ENCODE data around the gene GDE1.

Gene GDE1

DNA sequence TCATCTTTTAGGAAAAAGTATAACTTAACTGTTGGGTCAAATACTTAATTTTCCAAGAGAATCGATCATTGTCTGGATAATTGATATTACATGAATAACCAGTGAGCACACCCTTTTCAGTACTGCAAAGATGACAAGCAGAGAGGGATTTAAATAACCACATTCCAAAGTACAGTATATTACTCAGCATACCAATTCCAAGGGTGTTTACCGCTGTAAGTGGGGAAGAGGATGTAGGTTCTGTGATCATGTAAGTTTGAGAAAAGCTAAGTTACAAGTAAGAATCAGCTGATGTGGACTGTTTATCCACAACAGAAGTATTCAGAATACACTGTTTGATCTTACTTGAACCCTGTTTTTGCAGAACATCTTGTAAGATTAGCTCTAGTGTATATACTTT is 6.1 kb downstream of the GDE1 start:
- no peaks in the 10 kb centered on the region for H3K9me3 Mint-ChIP-seq
- peaks cover 42% of the 10 kb centered on the region for H3K36me3 Mint-ChIP-seq (ENCODE audit: low read depth)

DNA sequence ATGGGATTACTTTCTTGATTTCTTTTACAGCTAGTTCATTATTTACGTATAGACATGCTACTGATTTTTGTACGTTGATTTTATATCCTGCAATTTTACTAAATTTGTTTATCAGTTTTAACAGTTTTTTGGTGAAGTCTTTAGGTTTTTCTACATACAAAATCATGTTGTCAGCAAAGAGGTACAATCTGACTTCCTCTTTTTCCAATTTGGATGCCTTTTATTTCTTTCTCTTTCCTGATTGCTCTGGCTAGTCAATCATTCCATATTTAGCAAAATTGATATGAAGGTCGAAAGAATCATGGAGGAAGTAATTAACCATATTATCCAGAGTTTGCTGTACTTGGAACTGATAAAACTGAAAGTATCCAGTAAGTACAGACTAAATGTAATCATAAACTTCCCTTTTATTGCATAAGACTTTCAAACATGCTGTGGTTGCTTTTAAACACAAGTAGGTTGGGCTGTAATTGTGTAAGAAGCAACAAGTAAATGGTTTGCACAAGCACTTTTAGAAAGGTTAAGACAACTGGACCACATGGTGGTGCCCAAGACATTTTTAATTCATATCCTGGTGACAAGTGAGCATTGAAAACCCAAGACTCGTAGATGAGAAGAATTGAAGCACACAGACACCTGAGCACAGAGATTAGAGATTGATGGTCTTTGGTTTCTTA is 8.4 kb downstream of the GDE1 start:
- no peaks in the 10 kb centered on the region for H3K27me3 Mint-ChIP-seq
- H3K27ac Mint-ChIP-seq, result no peak overlapping the region
- H3K9me3 Mint-ChIP-seq, result no peaks in the 10 kb centered on the region
- H3K36me3 Mint-ChIP-seq (ENCODE audit: low read depth), result peaks cover 42% of the 10 kb centered on the region
- peaks cover 23% of the 10 kb centered on the region for H3K4me1 Mint-ChIP-seq
- no peak overlapping the region for H3K4me3 Mint-ChIP-seq
- ATAC-seq, result no peak
- no peak for DNase-seq

More for the DNA sequence above, 6.1 kb downstream of the GDE1 start:
- H3K27ac Mint-ChIP-seq, result no peak overlapping the region
- ATAC-seq, result no peak
- H3K4me3 Mint-ChIP-seq, result no peak overlapping the region
- no peaks in the 10 kb centered on the region for H3K27me3 Mint-ChIP-seq
- DNase-seq, result no peak
- H3K4me1 Mint-ChIP-seq, result peaks cover 35% of the 10 kb centered on the region

DNA sequence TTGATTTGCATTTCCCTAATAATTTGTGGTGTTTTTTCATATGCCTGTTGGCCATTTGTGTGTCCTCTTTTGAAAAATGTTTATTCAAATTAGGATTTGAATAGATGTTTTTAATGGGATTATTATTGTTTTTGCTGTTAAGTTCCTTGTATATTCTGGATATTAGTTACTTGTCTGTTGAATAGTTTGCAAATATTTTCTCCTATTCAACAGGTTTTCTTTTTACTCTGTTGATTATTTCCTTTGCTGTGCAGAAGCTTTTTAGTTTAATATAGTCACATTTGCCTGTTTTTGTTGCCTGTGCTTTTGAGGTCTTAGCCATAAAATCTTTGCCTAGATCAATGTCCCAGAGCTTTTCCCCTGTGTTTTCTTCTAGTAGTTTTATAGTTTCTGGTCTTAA is 9.6 kb downstream of the GDE1 start:
- Mint-ChIP-seq H3K27ac (no peak overlapping the region), H3K36me3 (ENCODE audit: low read depth) (peaks cover 39% of the 10 kb centered on the region)

DNA sequence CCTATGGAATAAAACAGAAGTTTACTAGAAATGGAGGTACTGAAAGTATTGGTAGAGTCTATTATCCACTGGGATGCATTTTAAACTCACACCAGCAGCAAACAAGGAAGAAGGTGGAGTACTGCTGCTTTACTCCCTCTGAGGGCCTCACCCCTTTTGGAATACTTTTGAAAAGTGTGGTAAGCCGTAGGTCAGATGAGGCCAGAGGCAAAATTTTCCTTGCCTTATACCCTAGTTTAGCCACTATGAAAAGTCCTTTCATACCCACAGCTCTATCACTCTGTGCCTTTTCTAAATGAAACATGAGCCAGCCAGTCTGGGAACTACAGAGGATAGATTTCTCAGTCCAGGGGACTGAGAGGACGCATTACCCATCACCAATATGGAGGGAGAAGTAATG is 14.0 kb downstream of the GDE1 start:
- Mint-ChIP-seq H3K27ac (no peak overlapping the region), H3K27me3 (no peaks in the 10 kb centered on the region), H3K9me3 (no peaks in the 10 kb centered on the region), H3K4me1 (no peaks in the 10 kb centered on the region), H3K4me3 (no peak overlapping the region), H3K36me3 (ENCODE audit: low read depth) (peaks cover 42% of the 10 kb centered on the region)
- DNase-seq (no peak), ATAC-seq (no peak)

More for the DNA sequence above, 9.6 kb downstream of the GDE1 start:
- no peak overlapping the region for H3K4me3 Mint-ChIP-seq
- DNase-seq (no peak), ATAC-seq (no peak)
- peaks cover 14% of the 10 kb centered on the region for H3K4me1 Mint-ChIP-seq
- no peaks in the 10 kb centered on the region for H3K27me3 Mint-ChIP-seq
- H3K9me3 Mint-ChIP-seq, result no peaks in the 10 kb centered on the region

DNA sequence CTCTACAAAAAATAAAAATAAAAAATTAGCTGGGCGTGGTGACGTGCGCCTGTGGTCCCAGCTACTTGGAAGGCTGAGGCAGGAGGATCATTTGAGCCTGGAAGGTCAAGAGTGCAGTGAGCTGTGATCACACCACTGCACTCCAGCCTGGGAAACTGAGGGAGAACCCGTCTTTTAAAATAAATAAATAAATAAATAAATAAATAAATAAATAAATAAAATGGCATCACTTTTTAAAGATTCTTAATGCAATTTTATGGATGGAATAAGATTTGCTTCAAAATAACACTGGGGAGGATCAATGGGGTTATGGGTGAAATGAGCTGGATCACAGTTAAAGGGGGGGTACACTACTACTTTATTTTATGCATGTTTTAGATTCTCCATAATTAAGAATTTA is 14.9 kb downstream of the GDE1 start:
- ATAC-seq (no peak), DNase-seq (no peak)
- H3K4me3 Mint-ChIP-seq, result no peak overlapping the region
- H3K27me3 Mint-ChIP-seq, result no peaks in the 10 kb centered on the region
- no peak overlapping the region for H3K27ac Mint-ChIP-seq
- H3K9me3 Mint-ChIP-seq, result no peaks in the 10 kb centered on the region
- no peaks in the 10 kb centered on the region for H3K4me1 Mint-ChIP-seq
- H3K36me3 Mint-ChIP-seq (ENCODE audit: low read depth), result peaks cover 44% of the 10 kb centered on the region

DNA sequence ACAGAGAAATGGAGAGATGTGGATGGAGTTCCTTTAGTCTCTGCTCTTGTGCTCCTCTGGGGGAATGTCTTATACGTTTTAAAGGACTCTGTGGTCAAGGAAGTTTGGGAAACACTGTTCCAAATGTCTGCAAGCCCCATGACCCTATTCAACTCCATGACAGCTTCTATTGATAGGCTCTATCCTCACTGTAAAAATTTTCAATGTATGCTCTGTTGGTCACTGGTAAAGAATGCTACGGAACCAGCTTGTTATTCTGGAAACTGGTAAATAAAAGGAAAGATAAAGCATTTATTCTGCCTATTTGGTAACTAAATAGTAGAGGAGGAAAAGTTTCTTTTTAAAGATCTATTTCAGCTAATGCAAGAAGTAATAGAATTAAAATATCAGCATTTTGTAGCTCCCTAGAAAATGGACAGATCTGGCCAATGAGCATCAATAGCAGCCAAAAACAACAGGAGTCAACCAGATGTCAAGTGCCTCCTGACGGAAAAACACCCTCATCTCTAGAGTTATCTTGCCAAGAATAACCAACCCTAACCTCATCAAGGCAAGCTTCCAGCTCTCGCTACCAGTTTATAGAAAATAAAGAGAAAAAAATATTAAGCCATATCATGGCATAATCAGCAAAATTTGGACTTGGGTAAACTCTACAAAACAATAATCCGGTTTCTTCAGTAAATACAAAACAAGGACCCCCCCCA is 16.1 kb downstream of the GDE1 start:
- Mint-ChIP-seq H3K4me1 (no peaks in the 10 kb centered on the region), H3K36me3 (ENCODE audit: low read depth) (peaks cover 44% of the 10 kb centered on the region), H3K9me3 (no peaks in the 10 kb centered on the region), H3K27me3 (no peaks in the 10 kb centered on the region), H3K4me3 (no peak overlapping the region), H3K27ac (no peak overlapping the region)
- ATAC-seq (no peak), DNase-seq (no peak)

DNA sequence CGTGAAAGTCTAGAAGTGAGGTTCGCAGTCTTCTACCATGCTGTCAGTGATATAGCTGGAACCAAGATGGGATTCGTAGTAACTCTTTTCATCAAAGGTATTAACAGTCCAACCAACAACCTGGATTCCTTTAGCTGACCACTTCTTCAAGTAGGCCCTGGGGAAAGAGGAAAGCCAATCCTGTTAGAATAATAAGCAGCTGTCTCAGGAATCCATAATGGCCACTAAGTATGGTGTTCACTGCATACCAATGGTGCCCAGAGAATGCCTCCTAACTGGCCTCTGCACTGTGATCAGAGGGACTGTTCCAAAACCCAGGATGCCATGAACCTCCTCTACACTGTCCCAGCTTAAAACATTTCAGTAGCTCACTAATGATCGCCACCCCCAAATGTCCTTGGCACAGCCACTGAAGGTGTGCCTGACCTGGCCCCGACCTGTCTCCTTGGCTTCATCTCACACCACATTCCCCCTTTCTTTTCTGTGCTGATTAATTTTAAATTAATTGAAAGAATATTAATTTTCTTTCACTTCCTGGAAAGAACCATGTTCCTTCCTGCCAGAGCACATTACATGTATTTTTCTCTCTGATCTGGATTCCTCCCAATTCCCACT is 18.3 kb downstream of the GDE1 start:
- no peaks in the 10 kb centered on the region for H3K4me1 Mint-ChIP-seq
- peaks cover 47% of the 10 kb centered on the region for H3K36me3 Mint-ChIP-seq (ENCODE audit: low read depth)
- no peak for ATAC-seq
- H3K27ac Mint-ChIP-seq, result no peak overlapping the region
- H3K9me3 Mint-ChIP-seq, result no peaks in the 10 kb centered on the region
- no peak for DNase-seq
- H3K4me3 Mint-ChIP-seq, result no peak overlapping the region
- H3K27me3 Mint-ChIP-seq, result no peaks in the 10 kb centered on the region

DNA sequence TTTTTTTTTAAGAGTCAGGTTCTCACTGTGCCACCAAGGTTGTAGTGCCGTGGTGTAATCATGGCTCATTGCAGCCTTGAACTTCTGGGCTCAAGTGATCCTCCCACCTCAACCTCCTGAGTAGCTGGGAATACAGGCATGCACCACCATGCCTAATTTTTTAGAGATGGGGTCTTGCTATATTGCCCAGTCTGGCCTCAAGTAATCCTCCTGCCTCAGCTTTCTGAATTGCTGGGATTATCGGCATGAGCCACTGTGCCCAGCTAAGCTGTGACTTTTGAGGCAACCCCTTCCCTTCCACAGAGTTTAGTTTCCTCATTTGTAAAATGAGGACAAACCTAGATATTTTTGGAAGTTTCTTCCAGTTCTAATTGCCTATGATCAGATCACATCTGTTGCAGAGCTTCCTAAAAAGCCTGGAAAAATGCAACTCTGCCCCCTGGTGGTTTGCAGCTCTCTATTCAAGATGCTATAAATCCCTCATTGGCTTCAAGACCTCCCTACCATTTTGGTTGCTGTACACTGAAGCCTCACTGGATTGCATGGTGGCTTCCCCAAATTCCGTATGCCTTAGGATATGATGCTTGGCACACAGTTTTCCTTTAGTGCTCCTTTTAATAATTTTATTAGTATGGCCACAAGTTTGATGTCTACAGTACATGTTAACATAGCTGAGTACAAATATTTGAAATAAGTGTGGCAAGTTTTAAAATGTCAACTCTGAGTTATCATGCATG is 19.3 kb downstream of the GDE1 start:
- Mint-ChIP-seq H3K36me3 (ENCODE audit: low read depth) (peaks cover 47% of the 10 kb centered on the region), H3K4me3 (no peak overlapping the region), H3K9me3 (no peaks in the 10 kb centered on the region), H3K27ac (no peak overlapping the region), H3K4me1 (no peaks in the 10 kb centered on the region), H3K27me3 (no peaks in the 10 kb centered on the region)
- peak; percentile 52 for ATAC-seq
- DNase-seq, result peak; percentile 74

DNA sequence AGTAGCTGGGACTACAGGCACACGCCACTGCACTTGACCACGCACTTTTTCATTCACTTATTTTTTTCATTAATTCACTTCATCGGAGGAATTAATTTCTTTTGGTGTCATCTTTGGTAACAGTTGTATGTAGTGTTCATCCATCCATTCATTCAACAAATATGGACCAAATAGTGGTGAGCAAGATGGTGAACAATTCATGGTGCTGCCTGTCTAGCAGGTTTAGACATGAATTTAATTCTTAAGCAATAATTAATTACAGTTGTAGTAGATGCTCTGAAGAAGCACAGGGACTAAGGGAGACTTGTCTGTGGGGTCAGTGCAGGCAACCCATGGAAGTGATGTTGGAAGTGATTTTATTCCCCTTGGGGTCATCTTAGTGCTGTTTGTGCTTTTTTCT is 22.4 kb downstream of the GDE1 start:
- DNase-seq, result no peak
- Mint-ChIP-seq H3K4me1 (no peaks in the 10 kb centered on the region), H3K27me3 (no peaks in the 10 kb centered on the region), H3K27ac (no peak overlapping the region), H3K36me3 (ENCODE audit: low read depth) (peaks cover 28% of the 10 kb centered on the region), H3K9me3 (no peaks in the 10 kb centered on the region), H3K4me3 (no peak overlapping the region)
- no peak for ATAC-seq

DNA sequence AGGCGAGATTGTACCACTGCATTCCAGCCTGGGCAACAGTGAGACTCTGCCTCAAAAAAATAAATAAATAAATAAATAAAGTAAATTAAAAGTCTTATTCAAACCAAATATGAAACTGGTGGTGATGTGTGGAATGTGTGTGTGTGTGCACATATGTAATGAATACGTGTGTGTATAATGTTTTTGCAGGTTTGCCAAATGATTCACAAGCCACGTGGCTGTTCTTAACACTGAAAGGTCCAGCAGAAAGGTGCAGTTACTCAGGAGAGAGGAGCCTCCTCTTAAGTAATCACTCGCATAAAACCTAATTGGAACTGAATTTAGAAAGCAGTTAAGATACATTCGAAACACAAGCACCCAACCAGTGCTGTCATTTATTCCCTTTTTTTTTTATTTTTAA is 22.9 kb downstream of the GDE1 start:
- Mint-ChIP-seq H3K27ac (no peak overlapping the region), H3K27me3 (no peaks in the 10 kb centered on the region), H3K4me1 (peaks cover 4% of the 10 kb centered on the region), H3K9me3 (no peaks in the 10 kb centered on the region), H3K36me3 (ENCODE audit: low read depth) (peaks cover 23% of the 10 kb centered on the region), H3K4me3 (no peak overlapping the region)
- DNase-seq (no peak), ATAC-seq (no peak)

DNA sequence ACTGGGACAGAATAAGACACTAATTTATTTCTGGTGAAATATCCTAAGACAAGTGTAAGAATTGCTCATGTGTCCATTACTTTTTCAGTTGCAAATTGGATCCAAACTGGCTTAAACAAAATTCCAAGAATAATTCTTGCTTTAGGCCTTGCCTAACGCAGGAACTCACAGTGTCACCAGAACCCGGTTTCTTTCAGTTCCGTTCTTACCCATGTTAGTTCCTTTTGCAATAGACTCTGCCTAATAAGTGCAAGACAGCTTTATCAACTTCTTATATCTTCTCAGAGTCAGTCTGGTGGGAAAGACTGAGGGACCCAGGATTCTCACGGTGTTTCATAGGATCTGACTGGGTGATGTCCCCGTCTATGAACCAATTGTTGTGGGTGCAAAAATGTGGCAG is 24.7 kb downstream of the GDE1 start:
- H3K4me1 Mint-ChIP-seq, result peaks cover 12% of the 10 kb centered on the region
- no peak overlapping the region for H3K27ac Mint-ChIP-seq
- H3K4me3 Mint-ChIP-seq, result no peak overlapping the region
- ATAC-seq (no peak), DNase-seq (no peak)
- H3K27me3 Mint-ChIP-seq, result no peaks in the 10 kb centered on the region
- peaks cover 13% of the 10 kb centered on the region for H3K36me3 Mint-ChIP-seq (ENCODE audit: low read depth)
- H3K9me3 Mint-ChIP-seq, result no peaks in the 10 kb centered on the region

DNA sequence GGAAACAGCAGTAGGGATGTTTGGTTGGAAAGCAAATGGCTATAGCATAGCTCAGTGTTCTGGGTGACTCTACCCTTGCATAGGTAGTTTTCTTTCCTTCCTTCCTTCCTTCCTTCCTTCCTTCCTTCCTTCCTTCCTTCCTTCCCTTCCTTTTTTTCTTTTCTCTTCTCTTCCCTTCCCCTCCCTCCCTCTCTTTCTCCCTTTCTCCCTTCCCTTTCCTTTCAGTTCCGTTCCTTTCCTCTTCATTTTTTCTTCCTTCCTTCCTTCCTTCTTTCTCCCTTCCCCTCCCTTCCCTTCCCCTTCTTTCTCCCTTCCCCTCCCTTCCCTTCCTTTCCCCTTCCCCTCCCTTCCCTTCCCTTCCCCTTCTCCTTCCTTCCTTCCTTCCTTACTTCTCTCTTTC is 31.3 kb downstream of the GDE1 start:
- DNase-seq, result no peak
- no peak overlapping the region for H3K4me3 Mint-ChIP-seq
- no peak overlapping the region for H3K27ac Mint-ChIP-seq
- no peaks in the 10 kb centered on the region for H3K27me3 Mint-ChIP-seq
- ATAC-seq, result no peak
- no peaks in the 10 kb centered on the region for H3K9me3 Mint-ChIP-seq
- peaks cover 12% of the 10 kb centered on the region for H3K4me1 Mint-ChIP-seq
- H3K36me3 Mint-ChIP-seq (ENCODE audit: low read depth), result peaks cover 3% of the 10 kb centered on the region

DNA sequence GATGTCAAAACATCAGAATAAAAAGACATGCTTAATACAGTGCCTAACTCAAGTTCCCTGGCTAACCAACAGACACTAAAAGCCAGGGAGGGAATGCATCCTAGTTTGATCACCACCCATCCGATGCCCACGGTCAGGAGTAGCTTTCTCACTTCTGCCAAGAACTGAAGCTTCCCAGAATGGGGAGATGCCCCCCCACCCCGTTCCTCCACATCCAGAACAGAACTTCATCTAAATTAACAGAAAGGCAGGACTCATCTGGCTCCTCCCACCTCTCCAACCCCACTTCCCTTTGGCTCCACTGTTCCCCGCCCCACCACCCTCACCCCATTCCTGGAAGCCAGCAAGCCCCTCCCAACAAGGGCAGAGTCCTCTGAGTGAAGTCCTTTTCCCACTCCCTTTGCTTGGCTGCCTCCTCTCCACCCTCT is 33.7 kb downstream of the GDE1 start:
- Mint-ChIP-seq H3K4me1 (no peaks in the 10 kb centered on the region), H3K27ac (no peak overlapping the region), H3K9me3 (no peaks in the 10 kb centered on the region), H3K4me3 (no peak overlapping the region), H3K27me3 (no peaks in the 10 kb centered on the region), H3K36me3 (ENCODE audit: low read depth) (no peaks in the 10 kb centered on the region)
- DNase-seq (no peak), ATAC-seq (no peak)

DNA sequence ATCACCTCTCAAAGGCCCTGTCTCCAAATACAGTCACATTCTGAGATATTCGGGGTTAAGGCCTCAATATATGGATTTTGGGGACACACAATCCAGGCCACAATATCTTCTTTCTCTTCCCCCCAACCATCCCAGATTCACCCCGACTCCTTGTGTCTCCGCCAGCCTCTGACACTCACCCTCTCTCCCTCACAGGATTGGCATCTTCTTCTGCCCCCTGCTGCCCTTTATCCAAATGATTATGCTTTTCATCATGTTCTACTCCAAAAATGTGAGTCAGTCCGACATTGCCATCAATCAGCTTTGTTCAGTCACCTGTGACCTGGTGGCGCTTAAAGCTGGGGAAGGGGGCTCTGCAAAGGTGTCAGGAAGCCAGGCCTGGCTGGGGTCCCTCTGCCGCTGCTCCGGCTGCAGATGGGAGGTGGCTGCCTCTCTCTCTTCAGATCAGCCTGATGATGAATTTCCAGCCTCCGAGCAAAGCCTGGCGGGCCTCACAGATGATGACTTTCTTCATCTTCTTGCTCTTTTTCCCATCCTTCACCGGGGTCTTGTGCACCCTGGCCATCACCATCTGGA is 35.1 kb downstream of the GDE1 start:
- Mint-ChIP-seq H3K9me3 (no peaks in the 10 kb centered on the region), H3K27ac (no peak overlapping the region), H3K4me1 (no peaks in the 10 kb centered on the region), H3K27me3 (no peaks in the 10 kb centered on the region), H3K4me3 (no peak overlapping the region), H3K36me3 (ENCODE audit: low read depth) (no peaks in the 10 kb centered on the region)
- DNase-seq, result no peak
- ATAC-seq, result no peak

Measured in activated naive CD8-positive, alpha-beta T cell treated with anti-CD3 and anti-CD28 coated beads, Interleukin-2, amount 50 U/mL, for 24 hours (primary cell).